HepG2 (cell line): Measurements from ENCODE around the gene PSMD3. TPM values are rescaled to one million over a fixed set of nuclear protein-coding genes. Genes with fewer than 3 reads are reported as not detected.

Source experiments
- ATAC-seq: fragments of 200-7000 bp; cut with Tn5 transposase; 3 replicates; pipeline ENCODE4 v1.9.1; 2020; ENCODE audit warnings: mild to moderate bottlenecking, moderate library complexity
- BruUV-seq: library from RNA; stranded (reverse); fragments of 400-500 nt; replicated peaks from 2 replicates; lab custom pipeline; 2021; lab: Mats Ljungman, UMichigan
- CTCF ChIA-PET: fragments of 300-600 bp; formaldehyde crosslinking; extraction: SDS; loops from one replicate; lab custom pipeline; 2021; ENCODE audit warnings: low total read pairs, inconsistent platforms, low intra/inter-chr PET ratio; lab: Yijun Ruan, JAX
- POLR2A ChIA-PET: fragments of 350-600 bp; sonication (Branson Sonifier 250); formaldehyde crosslinking; loops from one replicate; lab custom pipeline; 2020; ENCODE audit warnings: antibody characterized with exemption, inconsistent platforms; lab: Yijun Ruan, JAX
- DNase-seq: peaks from one replicate; pipeline ENCODE4 v3.0.0-alpha.2; 2015; ENCODE audit warnings: low spot score
- FAIRE-seq: peaks from 3 replicates; lab custom pipeline; 2011; peaks lifted over from hg19 to GRCh38; lab: Jason Lieb, UNC
- H2AFZ ChIP-seq: one replicate; pipeline ENCODE4 v1.6.1; 2011; ENCODE audit warnings: low read length, inconsistent platforms
- H3K27ac ChIP-seq: fragments of 300-600 bp; 3 replicates; pipeline ENCODE4 v1.8.0; 2011; ENCODE audit warnings: mixed run types, mild to moderate bottlenecking, mixed read lengths, low read length, inconsistent platforms; ENCODE audit not compliant: insufficient read depth; ENCODE audit errors: extremely low read length
- H3K27me3 ChIP-seq, 2 experiments: fragments of 200-600 bp in 1 of 2; 2 replicates in 1 of 2; 3 replicates in 1 of 2; pipeline versions ENCODE4 v1.6.0 to v1.8.0; 2011; ENCODE audit warnings: low read length in 2 of 2, mild to moderate bottlenecking in 2 of 2, moderate library complexity in 2 of 2, inconsistent platforms in 1 of 2; ENCODE audit not compliant: insufficient read depth in 2 of 2, control insufficient read depth in 1 of 2
- H3K36me3 ChIP-seq, 2 experiments: fragments of 200-600 bp in 1 of 2; replicated peaks in 1 of 2; 2 replicates in 1 of 2; 3 replicates in 1 of 2; pipeline versions ENCODE4 v1.5.1 to v1.8.0; 2011; ENCODE audit warnings: low read length in 2 of 2, inconsistent platforms in 1 of 2; ENCODE audit not compliant: insufficient read depth in 2 of 2, control insufficient read depth in 1 of 2
- H3K4me1 ChIP-seq: 2 replicates; pipeline ENCODE4 v1.5.1; 2012; ENCODE audit warnings: low read length, inconsistent platforms; ENCODE audit not compliant: insufficient read depth
- H3K4me2 ChIP-seq: 2 replicates; pipeline ENCODE4 v1.6.0; 2011; ENCODE audit warnings: low read depth, low read length, inconsistent platforms
- H3K4me3 ChIP-seq, 3 experiments: fragments of 200-600 bp in 1 of 3; sonication (generic), shearing (Covaris generic) in 1 of 3; replicated peaks in 1 of 3; 2 replicates each; pipeline ENCODE4 v1.5.1; 2011 to 2016; ENCODE audit warnings: low read length in 3 of 3, inconsistent platforms in 2 of 3, low read depth in 2 of 3, mild to moderate bottlenecking in 2 of 3, control low read depth in 1 of 3, mixed read lengths in 1 of 3; ENCODE audit not compliant: insufficient read depth in 1 of 3
- H3K79me2 ChIP-seq: one replicate; pipeline ENCODE4 v1.6.1; 2011; ENCODE audit warnings: low read length, inconsistent platforms; ENCODE audit not compliant: insufficient read depth
- H3K9ac ChIP-seq: 2 replicates; pipeline ENCODE4 v1.6.0; 2011; ENCODE audit warnings: mild to moderate bottlenecking, low read depth, low read length, inconsistent platforms; ENCODE audit not compliant: insufficient read depth
- H3K9me3 ChIP-seq: 2 replicates; pipeline ENCODE4 v1.5.1; 2012; ENCODE audit warnings: mild to moderate bottlenecking, low read length
- H4K20me1 ChIP-seq: 2 replicates; pipeline ENCODE4 v1.6.0; 2011; ENCODE audit warnings: inconsistent platforms, mild to moderate bottlenecking, low read length, moderate library complexity; ENCODE audit not compliant: insufficient read depth
- ADNP ChIP-seq: sonication (generic); formaldehyde crosslinking; IDR thresholded peaks from 2 replicates; pipeline ENCODE4 v1.4.0; 2020; ENCODE audit warnings: missing genetic modification reagents
- BORCS8-MEF2B ChIP-seq: sonication (generic); formaldehyde crosslinking; IDR thresholded peaks from 2 replicates; pipeline ENCODE4 v1.8.0; 2022; ENCODE audit warnings: mild to moderate bottlenecking, missing genetic modification reagents
- FOXO1 ChIP-seq: sonication (generic); formaldehyde crosslinking; IDR thresholded peaks from 2 replicates; pipeline ENCODE4 v1.4.0; 2020; ENCODE audit warnings: missing genetic modification reagents
- HNRNPH1 ChIP-seq: fragments of 200-400 bp; formaldehyde crosslinking; optimal IDR thresholded peaks from 2 replicates; pipeline ENCODE3; 2017; ENCODE audit warnings: mild to moderate bottlenecking, low read depth, low read length
- IKZF5 ChIP-seq: IDR thresholded peaks from 2 replicates; pipeline ENCODE4 v1.6.1; 2018; ENCODE audit warnings: missing genetic modification reagents, mild to moderate bottlenecking, missing compliant biosample characterization
- IRF2 ChIP-seq: IDR thresholded peaks from 2 replicates; pipeline ENCODE4 v1.6.1; 2018; ENCODE audit warnings: missing genetic modification reagents, missing compliant biosample characterization
- KDM2A ChIP-seq: sonication (generic); formaldehyde crosslinking; IDR thresholded peaks from 2 replicates; pipeline ENCODE4 v1.4.0; 2020; ENCODE audit warnings: low read depth, missing genetic modification reagents, borderline replicate concordance
- LCORL ChIP-seq, 2 experiments: fragments of 450-650 bp in 1 of 2; sonication (generic) in 1 of 2; formaldehyde crosslinking in 1 of 2; IDR thresholded peaks; 2 replicates each; pipeline versions ENCODE4 v1.5.0 to v1.6.1; 2017 to 2020; ENCODE audit warnings: antibody characterized with exemption in 1 of 2, missing genetic modification reagents in 1 of 2
- PTBP1 ChIP-seq: fragments of 200-400 bp; formaldehyde crosslinking; IDR thresholded peaks from 2 replicates; pipeline ENCODE4 v1.6.1; 2018; ENCODE audit warnings: low read length, low read depth; ENCODE audit not compliant: poor library complexity, severe bottlenecking
- SOX5 ChIP-seq: IDR thresholded peaks from 2 replicates; pipeline ENCODE4 v1.6.1; 2016; ENCODE audit warnings: borderline replicate concordance
- STAG1 ChIP-seq: sonication (generic); formaldehyde crosslinking; IDR thresholded peaks from 2 replicates; pipeline ENCODE4 v1.4.0; 2020; ENCODE audit warnings: missing genetic modification reagents
- TBX2 ChIP-seq: sonication (generic); formaldehyde crosslinking; IDR thresholded peaks from 2 replicates; pipeline ENCODE4 v1.5.0; 2020; ENCODE audit warnings: missing genetic modification reagents, mild to moderate bottlenecking, borderline replicate concordance
- UBTF ChIP-seq: sonication (generic); formaldehyde crosslinking; IDR thresholded peaks from 2 replicates; pipeline ENCODE4 v1.4.0; 2020; ENCODE audit warnings: mild to moderate bottlenecking, missing genetic modification reagents
- ZBTB38 ChIP-seq: sonication (generic); formaldehyde crosslinking; IDR thresholded peaks from 2 replicates; pipeline ENCODE4 v1.5.1; 2020; ENCODE audit warnings: mild to moderate bottlenecking, missing genetic modification reagents
- ZFX ChIP-seq: sonication (generic); formaldehyde crosslinking; IDR thresholded peaks from 2 replicates; pipeline ENCODE4 v1.4.0; 2020; ENCODE audit warnings: mild to moderate bottlenecking, low read depth, missing genetic modification reagents, moderate library complexity
- ZNF263 ChIP-seq: sonication (generic); formaldehyde crosslinking; IDR thresholded peaks from 2 replicates; pipeline ENCODE4 v1.4.0; 2020; ENCODE audit warnings: missing genetic modification reagents
- ZNF354B ChIP-seq: sonication (generic); formaldehyde crosslinking; IDR thresholded peaks from 2 replicates; pipeline ENCODE4 v1.8.0; 2022; ENCODE audit warnings: mild to moderate bottlenecking, missing genetic modification reagents
- ZNF567 ChIP-seq: sonication (generic); formaldehyde crosslinking; IDR thresholded peaks from 2 replicates; pipeline ENCODE4 v1.8.1; 2023; ENCODE audit warnings: mild to moderate bottlenecking, missing genetic modification reagents, borderline replicate concordance
- WGBS: methylation state at CpG from one replicate; pipeline ENCODE4 v1.1.6; 2017; ENCODE audit warnings: low lambda C conversion rate; 5-methylcytosine and 5-hydroxymethylcytosine counted together
- in situ Hi-C: cut with HindIII; loops from 2 replicates; pipeline ENCODE4 v1.10.0; 2017; ENCODE audit warnings: low pct_unique_long_range_greater_than_20kb; ENCODE audit not compliant: extremely low pct_ligation_motif_present
- intact Hi-C: fragments of 100-400 bp; cut with micrococcal nuclease; formaldehyde crosslinking; loops from one replicate; pipeline ENCODE4 v1.10.0; 2022; ENCODE audit not compliant: unreplicated experiment
- polyA plus RNA-seq, 8 experiments: library from polyadenylated mRNA; depleted of rRNA in 3 of 8; stranded (reverse) in 7 of 8; unstranded in 1 of 8; fragments of >200 nt; fragmentation: Illumina TruSeq in 4 of 8; extraction: Trizol in 4 of 8; gene quantifications; 2 replicates each; pipeline versions ENCODE4 v1.2.1 to v1.2.3, GENCODE V29; 2011 to 2016; ENCODE audit warnings: low read depth in 4 of 8, missing spikeins in 1 of 8, mixed read lengths in 1 of 8; ENCODE audit not compliant: insufficient read depth in 1 of 8
- total RNA-seq, 5 experiments: library from RNA; depleted of rRNA; stranded (reverse); fragments of >200 nt; fragmentation: Illumina TruSeq; extraction: Trizol; gene quantifications; 2 replicates each; pipeline ENCODE4 v1.2.3, GENCODE V29; 2016; ENCODE audit warnings: low read depth in 1 of 5
- TF ChIP-seq, protein P1 (sequence below): sonication (generic); formaldehyde crosslinking; IDR thresholded peaks from 2 replicates; pipeline ENCODE4 v1.8.1; 2023; ENCODE audit warnings: missing genetic modification reagents, mild to moderate bottlenecking, borderline replicate concordance
- TF ChIP-seq, protein P2 (sequence below): sonication (generic); formaldehyde crosslinking; conservative IDR thresholded peaks from 2 replicates; pipeline ENCODE4 v1.5.0; 2020; ENCODE audit warnings: missing genetic modification reagents

PSMD3 gene
- total and polyA plus RNA-seq, 2 of the 13 experiments (the other 11 are each of a cell fraction or from before 2014, with no cell fraction given): 97.4 to 146 TPM

- Histone ChIP-seq H3K36me3 (no peaks in the 10 kb centered on the region), H3K4me3 (peak overlapping the region in 2 of 3 experiments; percentile 43 to 64; a peak in 4 of 6 replicates), H3K79me2 (no peaks in the 10 kb centered on the region), H3K4me2 (peak overlapping the region; percentile 74), H2AFZ (no peak overlapping the region), H3K9ac (peak overlapping the region; percentile 13), H4K20me1 (no peaks in the 10 kb centered on the region), H3K4me1 (peaks cover 58% of the 10 kb centered on the region), H3K9me3 (no peaks in the 10 kb centered on the region), H3K27me3 (peaks cover 0 to 8% of the 10 kb centered on the region in 2 experiments; a peak in 2 of 5 replicates), H3K27ac (no peak overlapping the region)
- POLR2A ChIA-PET: interaction anchor here (1.4 to 4.6 kb wide), 3 partner anchors 27 to 30 kb away, joined by 5 to 21 read pairs (median 16); partner anchors contain the start of genes LRRC3C, ORMDL3 and PSMD3
- CTCF ChIA-PET: no interaction called here
- in situ Hi-C loops: no loop called here
- intact Hi-C loops: loop anchor here (2.0 kb wide), 1 partner anchor 15 kb away; no protein-coding TSS in a partner anchor
- FAIRE-seq: no peak
- WGBS: 69% methylated on average over 8 of the region's 9 CpGs
- no TSS peak for BruUV-seq
- no peak for DNase-seq
- no peak for ATAC-seq
- TF ChIP-seq KDM2A (peak; percentile 2; the same call in 1 of the 2 replicates), SOX5 (0 out of 2 replicates have a peak, but pooled peaks have one; percentile 8), PTBP1 (peak; percentile 37), ZNF354B (CRISPR knock-in tag) (no peak), HNRNPH1 (no peak), IRF2 (CRISPR knock-in tag) (0 out of 2 replicates have a peak, but pooled peaks have one; percentile 6), STAG1 (CRISPR knock-in tag) (no peak), UBTF (CRISPR knock-in tag) (0 out of 2 replicates have a peak, but pooled peaks have one; percentile 12), ZBTB38 (CRISPR knock-in tag) (peak; percentile 76), FOXO1 (CRISPR knock-in tag) (peak; percentile 31; the same call in 1 of the 2 replicates), ADNP (CRISPR knock-in tag) (no peak), ZFX (CRISPR knock-in tag) (peak; percentile 34; the same call in 1 of the 2 replicates), IKZF5 (CRISPR knock-in tag) (peak; percentile 25; the same call in 1 of the 2 replicates), TBX2 (0 out of 2 replicates have a peak, but pooled peaks have one; percentile 8), LCORL (IDR thresholded peaks at IDR 0.05) (no peak), LCORL (CRISPR knock-in tag; IDR thresholded peaks at IDR 0.05) (0 out of 2 replicates have a peak, but pooled peaks have one; percentile 15), ZNF263 (no peak), ZNF567 (0 out of 2 replicates have a peak, but pooled peaks have one; percentile 75), BORCS8-MEF2B (CRISPR knock-in tag) (peak; percentile 5; the same call in 1 of the 2 replicates)
- TF ChIP-seq, protein P1, sequence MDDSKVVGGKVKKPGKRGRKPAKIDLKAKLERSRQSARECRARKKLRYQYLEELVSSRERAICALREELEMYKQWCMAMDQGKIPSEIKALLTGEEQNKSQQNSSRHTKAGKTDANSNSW: no peak
- TF ChIP-seq, protein P2, sequence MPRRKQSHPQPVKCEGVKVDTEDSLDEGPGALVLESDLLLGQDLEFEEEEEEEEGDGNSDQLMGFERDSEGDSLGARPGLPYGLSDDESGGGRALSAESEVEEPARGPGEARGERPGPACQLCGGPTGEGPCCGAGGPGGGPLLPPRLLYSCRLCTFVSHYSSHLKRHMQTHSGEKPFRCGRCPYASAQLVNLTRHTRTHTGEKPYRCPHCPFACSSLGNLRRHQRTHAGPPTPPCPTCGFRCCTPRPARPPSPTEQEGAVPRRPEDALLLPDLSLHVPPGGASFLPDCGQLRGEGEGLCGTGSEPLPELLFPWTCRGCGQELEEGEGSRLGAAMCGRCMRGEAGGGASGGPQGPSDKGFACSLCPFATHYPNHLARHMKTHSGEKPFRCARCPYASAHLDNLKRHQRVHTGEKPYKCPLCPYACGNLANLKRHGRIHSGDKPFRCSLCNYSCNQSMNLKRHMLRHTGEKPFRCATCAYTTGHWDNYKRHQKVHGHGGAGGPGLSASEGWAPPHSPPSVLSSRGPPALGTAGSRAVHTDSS (CRISPR knock-in tag): no peak
Observed at GRCh38 chr17:39953471-39953888, 27.1 kb upstream of the PSMD3 start.
